ENCODE results near the gene ABHD8. TPM values are rescaled to one million over a fixed set of nuclear protein-coding genes. Genes with fewer than 3 reads are reported as not detected.
A peak's percentile ranks its signal among the peaks of the same experiment; 100 is the strongest.

ABHD8 gene
- total and polyA plus RNA-seq, 2 of the 13 experiments (the other 11 are each of a cell fraction or from before 2014, with no cell fraction given) = 6.3 to 7.2 TPM

DNA sequence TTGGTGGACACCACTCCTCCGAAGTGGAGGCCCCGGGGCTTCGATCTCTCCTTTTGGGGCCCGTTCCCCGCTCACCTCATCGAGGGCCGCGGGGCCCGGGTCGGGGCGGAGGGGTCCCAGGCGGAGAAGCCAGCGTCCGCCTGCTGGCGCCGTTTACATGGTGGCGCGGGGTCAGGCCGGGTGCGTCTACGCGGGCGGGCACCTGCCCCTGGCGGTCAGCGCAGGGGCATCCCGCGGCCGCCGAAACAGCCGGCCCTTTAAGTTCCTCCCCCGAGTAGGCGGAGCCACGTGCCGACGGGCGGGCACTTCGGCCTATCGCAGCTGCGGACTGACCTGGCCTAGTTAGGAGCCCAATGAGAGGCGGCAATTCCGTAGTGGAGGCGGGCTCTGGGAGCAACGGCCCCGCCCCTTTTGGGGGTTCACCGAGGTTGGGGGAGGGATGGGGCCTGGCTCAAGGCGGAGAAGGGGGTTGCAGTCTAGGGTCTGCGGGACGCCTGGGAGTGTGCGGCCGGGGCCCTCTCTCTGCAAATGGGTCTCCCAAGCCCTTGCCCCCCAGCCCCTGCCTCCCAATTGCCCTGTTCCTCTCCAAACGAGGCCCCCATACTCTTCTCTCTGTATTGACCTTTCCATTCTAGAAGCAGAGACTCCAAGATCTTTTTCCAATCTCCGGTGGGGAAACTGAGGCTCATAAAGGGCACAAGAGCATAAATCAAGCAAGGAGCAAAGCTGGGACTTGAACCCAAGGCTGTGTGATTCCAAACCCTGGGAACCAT is at the start of gene ABHD8 (continued):
- TF ChIP-seq HOXA5 (CRISPR knock-in tag; IDR thresholded peaks at IDR 0.05) (peak; percentile 63; the same call in 1 of the 2 replicates), ZNF569 (CRISPR knock-in tag; IDR thresholded peaks at IDR 0.05; ENCODE audit: borderline replicate concordance) (no peak), SNRNP70 (IDR thresholded peaks at IDR 0.05; ENCODE audit: low read depth, low read length) (no peak), ZNF17 (CRISPR knock-in tag; IDR thresholded peaks at IDR 0.05) (no peak), ZNF781 (CRISPR knock-in tag; IDR thresholded peaks at IDR 0.05; ENCODE audit: borderline replicate concordance, not compliant biosample characterization) (peak; percentile 15), ZBTB42 (CRISPR knock-in tag; IDR thresholded peaks at IDR 0.05) (0 out of 2 replicates have a peak, but pooled peaks have one; percentile 38), FOXC1 (CRISPR knock-in tag; IDR thresholded peaks at IDR 0.05; ENCODE audit: borderline replicate concordance) (peak; percentile 74; the same call in 1 of the 2 replicates), ZNF772 (CRISPR knock-in tag; IDR thresholded peaks at IDR 0.05) (peak; percentile 83), FOXK2 (IDR thresholded peaks at IDR 0.05) (0 out of 2 replicates have a peak, but pooled peaks have one; percentile 41), NFE2L1 (CRISPR knock-in tag; IDR thresholded peaks at IDR 0.05; ENCODE audit: borderline replicate concordance) (no peak), KDM5B (CRISPR knock-in tag; IDR thresholded peaks at IDR 0.05; ENCODE audit: borderline replicate concordance) (0 out of 2 replicates have a peak, but pooled peaks have one; percentile 10), ZBTB38 (CRISPR knock-in tag; IDR thresholded peaks at IDR 0.05) (no peak), SOX13 (IDR thresholded peaks at IDR 0.05) (no peak), SOX13 (CRISPR knock-in tag; conservative IDR thresholded peaks at IDR 0.05 in 1 of 2, IDR thresholded peaks at IDR 0.05 in 1 of 2) (0 out of 4 replicates have a peak, but pooled peaks of 1 of the 2 experiments have one; percentile 14), ETV5 (CRISPR knock-in tag; IDR thresholded peaks at IDR 0.05; ENCODE audit: borderline replicate concordance) (peak; percentile 18; the same call in 1 of the 2 replicates), ZNF773 (CRISPR knock-in tag; IDR thresholded peaks at IDR 0.05; ENCODE audit: borderline replicate concordance) (peak; percentile 24; the same call in 1 of the 2 replicates), ZSCAN29 (CRISPR knock-in tag; conservative IDR thresholded peaks at IDR 0.05) (peak; percentile 100), ZNF749 (CRISPR knock-in tag; IDR thresholded peaks at IDR 0.05; ENCODE audit: borderline replicate concordance) (no peak), ERF (CRISPR knock-in tag; IDR thresholded peaks at IDR 0.05) (peak; percentile 76; the same call in 1 of the 2 replicates), HDAC2 (CRISPR knock-in tag; IDR thresholded peaks at IDR 0.05) (0 out of 2 replicates have a peak, but pooled peaks have one; percentile 22), ZFY (CRISPR knock-in tag; IDR thresholded peaks at IDR 0.05) (peak; percentile 83), CBX5 (CRISPR knock-in tag; IDR thresholded peaks at IDR 0.05; ENCODE audit: borderline replicate concordance) (no peak), TBX2 (CRISPR knock-in tag; IDR thresholded peaks at IDR 0.05; ENCODE audit: borderline replicate concordance) (peak; percentile 68), HOXA3 (CRISPR knock-in tag; IDR thresholded peaks at IDR 0.05) (peak; percentile 69; the same call in 1 of the 2 replicates)
- TF ChIP-seq, protein P1, sequence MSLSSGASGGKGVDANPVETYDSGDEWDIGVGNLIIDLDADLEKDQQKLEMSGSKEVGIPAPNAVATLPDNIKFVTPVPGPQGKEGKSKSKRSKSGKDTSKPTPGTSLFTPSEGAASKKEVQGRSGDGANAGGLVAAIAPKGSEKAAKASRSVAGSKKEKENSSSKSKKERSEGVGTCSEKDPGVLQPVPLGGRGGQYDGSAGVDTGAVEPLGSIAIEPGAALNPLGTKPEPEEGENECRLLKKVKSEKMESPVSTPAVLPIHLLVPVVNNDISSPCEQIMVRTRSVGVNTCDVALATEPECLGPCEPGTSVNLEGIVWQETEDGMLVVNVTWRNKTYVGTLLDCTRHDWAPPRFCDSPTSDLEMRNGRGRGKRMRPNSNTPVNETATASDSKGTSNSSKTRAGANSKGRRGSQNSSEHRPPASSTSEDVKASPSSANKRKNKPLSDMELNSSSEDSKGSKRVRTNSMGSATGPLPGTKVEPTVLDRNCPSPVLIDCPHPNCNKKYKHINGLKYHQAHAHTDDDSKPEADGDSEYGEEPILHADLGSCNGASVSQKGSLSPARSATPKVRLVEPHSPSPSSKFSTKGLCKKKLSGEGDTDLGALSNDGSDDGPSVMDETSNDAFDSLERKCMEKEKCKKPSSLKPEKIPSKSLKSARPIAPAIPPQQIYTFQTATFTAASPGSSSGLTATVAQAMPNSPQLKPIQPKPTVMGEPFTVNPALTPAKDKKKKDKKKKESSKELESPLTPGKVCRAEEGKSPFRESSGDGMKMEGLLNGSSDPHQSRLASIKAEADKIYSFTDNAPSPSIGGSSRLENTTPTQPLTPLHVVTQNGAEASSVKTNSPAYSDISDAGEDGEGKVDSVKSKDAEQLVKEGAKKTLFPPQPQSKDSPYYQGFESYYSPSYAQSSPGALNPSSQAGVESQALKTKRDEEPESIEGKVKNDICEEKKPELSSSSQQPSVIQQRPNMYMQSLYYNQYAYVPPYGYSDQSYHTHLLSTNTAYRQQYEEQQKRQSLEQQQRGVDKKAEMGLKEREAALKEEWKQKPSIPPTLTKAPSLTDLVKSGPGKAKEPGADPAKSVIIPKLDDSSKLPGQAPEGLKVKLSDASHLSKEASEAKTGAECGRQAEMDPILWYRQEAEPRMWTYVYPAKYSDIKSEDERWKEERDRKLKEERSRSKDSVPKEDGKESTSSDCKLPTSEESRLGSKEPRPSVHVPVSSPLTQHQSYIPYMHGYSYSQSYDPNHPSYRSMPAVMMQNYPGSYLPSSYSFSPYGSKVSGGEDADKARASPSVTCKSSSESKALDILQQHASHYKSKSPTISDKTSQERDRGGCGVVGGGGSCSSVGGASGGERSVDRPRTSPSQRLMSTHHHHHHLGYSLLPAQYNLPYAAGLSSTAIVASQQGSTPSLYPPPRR (CRISPR knock-in tag; IDR thresholded peaks at IDR 0.05; ENCODE audit: borderline replicate concordance) = no peak
- TF ChIP-seq, protein P2, sequence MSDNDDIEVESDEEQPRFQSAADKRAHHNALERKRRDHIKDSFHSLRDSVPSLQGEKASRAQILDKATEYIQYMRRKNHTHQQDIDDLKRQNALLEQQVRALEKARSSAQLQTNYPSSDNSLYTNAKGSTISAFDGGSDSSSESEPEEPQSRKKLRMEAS (IDR thresholded peaks at IDR 0.05) = peak; percentile 69
